Central memory CD4-positive, alpha-beta T cell (primary cell): ENCODE measurements around the gene CARD11.
A peak's percentile ranks its signal among the peaks of the same experiment; 100 is the strongest.

Source experiments
- DNase-seq: peaks from one replicate; pipeline ENCODE4 v3.0.0; 2022

CARD11 gene

DNA sequence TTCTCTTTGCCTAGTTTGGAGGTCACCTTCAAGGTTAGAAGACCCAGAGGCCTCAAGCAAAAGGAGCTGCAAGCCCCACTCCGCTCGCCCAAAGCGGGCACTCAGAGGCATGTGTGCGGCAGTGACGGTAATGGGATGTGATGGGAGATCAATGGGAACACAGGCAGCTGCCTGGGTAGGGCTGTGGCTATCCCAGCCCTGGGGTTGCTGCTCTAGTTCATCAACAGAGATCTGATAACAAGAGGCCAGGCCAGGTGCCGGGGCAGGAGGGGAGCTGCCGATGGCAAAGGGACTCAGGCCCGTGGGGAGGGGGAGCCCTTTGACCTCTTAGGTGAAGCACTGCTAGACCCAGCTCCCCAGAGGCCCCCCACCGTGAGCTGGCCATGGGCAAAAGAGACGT lies 147.5 kb downstream of the CARD11 start:
- DNase-seq, result no peak

DNA sequence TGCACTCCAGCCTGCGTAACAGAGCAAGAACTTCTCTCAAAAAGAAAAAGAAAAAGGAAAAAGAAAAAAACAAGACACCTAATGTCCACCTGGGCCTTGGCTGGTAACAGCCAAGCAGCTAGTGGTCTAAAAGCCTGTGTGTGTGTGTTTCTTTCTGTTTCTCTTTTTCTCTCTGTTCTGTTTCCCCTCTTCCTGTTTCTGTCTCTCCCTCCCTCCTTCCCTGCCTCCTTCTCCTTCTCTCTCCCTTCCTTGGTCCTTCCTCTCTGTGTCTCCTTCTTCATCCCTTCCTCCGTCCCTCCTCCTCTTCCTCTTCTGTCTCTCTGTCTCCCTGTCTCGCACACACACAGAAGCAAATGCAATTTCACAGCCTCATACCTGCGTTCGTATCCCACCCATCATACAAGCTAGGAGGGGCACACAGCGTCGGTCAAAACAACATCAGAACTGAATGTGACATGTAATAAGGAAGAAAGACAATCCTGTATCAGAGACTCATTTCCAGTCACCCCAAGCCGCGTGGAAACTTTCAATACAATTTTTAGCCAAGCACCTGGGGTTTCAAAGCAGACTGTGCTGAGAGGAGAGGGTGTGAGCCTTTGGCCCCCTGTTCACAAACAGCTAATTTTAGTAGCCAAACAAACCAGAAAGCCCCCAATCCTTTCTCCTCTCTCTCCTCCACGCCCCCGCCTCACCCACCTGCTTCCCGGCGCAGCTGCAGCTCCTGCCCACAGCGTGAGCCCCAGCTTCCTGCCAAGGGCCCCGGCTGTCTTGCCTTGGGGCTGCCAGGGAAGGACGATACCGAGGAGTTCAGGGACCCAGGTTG lies 149.3 kb downstream of the CARD11 start:
- DNase-seq, result peak; percentile 28

DNA sequence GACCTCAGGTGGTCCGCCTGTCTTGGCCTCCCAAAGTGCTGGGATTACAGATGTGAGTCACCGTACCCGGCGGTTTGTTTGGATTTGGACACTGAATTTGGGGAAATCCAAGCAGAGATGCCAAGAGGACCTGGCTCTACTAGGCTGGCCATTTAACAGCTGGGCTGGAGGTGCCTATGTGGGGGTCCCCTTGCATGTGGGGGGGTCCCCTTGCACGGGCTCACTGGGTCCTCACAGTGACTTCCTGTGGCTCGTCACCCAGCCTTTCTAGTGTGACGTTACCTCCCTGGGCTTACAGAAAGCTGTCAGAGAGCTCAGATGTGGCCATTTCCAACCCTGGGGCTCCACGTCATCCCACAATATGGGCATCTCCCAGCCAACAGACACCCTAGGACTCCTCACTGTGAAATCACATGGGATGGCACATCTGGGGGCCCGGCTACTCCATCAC lies 150.2 kb downstream of the CARD11 start:
- no peak for DNase-seq

DNA sequence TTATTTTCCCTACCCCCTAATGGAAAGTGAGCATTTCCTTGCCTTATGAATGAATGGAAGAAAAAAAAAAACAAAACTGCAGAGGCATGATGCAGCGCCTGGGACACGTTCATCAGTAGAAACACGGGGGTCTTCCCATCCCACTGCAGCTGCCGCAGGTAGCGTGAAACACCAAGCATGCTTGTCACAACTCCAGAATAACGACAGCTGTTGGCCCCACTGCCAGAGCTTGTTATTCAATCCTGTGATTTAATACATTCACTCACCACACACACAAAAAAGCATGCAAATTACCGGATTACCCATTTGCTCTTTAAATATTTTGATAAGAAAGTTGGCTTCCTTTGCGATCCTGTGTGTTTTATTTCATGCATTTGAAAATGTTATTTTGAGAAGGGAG lies 151.1 kb downstream of the CARD11 start:
- DNase-seq, result no peak

DNA sequence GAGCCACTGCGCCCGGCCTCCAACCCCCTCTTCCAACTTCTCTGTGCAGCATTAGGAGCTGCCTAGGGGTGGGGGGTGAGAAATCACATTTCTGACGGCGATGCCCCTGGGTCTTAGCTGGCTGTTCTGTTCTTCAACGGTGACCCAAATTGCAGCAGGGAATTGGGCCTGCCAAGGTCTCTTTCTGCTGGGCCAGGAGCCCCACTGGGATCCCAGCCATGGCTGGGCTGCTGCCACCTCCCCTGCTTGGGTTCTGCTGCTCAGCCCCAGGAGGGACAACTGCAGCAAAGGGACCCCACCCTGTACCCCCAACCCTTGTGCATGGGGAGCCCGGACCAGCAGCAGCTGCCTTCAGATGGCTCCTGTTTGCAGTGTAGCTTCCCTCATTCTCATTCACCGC lies 155.9 kb downstream of the CARD11 start:
- DNase-seq, result no peak

DNA sequence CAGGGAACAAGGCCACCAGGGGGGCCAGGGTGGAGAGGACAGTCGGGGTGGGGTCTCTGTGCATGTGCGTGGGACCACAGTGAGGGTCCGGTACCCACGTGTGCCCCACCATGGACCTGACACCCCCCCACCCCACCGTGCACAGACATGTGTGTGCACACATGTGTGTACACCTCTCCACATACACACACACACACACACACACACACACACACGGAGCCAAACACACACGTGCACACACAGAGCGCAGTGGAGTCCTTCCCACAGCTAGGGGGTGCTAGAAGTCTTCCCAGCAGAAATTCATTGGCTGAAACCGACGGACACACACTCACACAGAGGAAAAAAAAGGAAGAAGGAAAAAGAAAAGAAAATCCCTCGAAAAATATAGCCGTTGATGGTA lies 156.8 kb downstream of the CARD11 start:
- DNase-seq, result peak; percentile 40

DNA sequence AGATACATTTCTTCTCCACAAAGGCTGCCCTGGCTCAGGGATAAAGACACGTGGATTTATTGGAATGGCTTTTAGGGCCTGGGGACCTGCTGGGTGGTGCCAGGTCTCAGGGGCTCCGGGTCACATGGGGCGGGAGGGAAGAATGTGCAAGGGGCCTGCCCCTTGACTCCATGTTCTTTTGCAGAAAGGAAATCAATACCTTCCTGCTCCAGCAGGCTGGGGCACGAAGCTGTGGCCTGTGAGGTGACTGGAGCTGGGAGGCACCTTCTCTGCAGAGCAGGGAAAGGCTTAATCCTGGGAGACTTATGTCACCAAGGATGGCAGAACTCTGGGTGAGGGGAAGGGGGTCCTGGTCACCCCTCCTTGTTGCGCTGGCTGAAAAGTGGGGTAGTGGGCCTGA lies 157.3 kb downstream of the CARD11 start:
- DNase-seq, result no peak

DNA sequence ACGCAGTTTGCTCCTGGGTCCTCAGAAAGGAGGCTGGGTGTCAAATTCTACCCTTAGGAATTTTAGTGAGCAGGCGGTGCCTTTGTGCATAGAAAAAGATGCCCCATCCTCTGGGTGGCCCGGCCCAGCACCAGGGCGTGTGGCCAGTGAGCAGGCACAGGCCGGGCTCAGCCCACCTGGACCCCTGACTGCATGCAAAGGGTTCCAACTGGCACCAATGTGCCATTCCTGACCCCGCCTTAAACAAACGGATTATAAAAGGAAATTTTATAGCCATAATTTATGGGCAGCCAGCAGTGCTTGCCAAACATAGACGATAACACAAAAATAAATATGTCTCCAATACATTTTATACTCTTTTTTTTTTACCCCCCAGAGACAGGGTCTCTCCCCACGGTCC lies 159.5 kb downstream of the CARD11 start:
- DNase-seq, result no peak

DNA sequence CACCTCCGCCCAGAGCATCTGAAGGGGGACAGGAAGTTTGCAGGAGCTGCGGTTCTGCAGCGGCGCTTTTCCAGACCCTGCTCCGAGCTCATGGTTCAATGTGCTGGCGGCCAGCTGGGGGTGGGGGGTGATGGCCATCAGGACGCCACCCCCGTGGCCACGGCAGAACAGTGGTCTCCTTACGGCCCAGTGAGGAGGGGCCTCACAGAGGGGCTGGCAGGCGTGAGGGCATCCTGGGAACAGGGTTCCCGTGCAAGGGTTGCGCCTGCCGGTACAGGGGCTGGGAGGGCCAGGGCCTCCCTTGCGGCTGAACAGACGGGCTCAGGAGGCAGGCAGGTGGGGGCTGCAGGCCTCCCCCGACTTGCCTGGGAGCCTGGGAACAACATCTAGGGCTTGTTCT lies 160.6 kb downstream of the CARD11 start:
- no peak for DNase-seq

DNA sequence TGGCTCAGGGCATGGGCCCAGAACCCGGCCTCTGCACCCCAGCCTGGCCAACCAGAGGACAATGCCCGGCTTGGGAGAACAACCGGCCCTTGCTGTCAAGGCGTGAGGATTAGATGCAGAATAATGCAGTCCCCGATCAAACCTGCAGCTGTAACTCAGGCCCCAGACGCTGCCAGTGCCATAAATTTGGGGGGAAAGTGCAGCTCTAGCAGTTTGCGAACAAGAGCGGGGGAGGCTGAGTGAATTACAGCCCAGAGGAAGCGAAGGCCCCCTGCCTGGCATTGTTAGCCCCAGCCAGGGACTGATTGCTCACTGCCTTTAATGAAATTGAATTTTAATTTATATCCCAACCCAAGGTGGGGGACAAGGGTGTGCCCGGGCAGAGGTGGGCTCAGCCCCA lies 161.6 kb downstream of the CARD11 start:
- DNase-seq, result no peak

DNA sequence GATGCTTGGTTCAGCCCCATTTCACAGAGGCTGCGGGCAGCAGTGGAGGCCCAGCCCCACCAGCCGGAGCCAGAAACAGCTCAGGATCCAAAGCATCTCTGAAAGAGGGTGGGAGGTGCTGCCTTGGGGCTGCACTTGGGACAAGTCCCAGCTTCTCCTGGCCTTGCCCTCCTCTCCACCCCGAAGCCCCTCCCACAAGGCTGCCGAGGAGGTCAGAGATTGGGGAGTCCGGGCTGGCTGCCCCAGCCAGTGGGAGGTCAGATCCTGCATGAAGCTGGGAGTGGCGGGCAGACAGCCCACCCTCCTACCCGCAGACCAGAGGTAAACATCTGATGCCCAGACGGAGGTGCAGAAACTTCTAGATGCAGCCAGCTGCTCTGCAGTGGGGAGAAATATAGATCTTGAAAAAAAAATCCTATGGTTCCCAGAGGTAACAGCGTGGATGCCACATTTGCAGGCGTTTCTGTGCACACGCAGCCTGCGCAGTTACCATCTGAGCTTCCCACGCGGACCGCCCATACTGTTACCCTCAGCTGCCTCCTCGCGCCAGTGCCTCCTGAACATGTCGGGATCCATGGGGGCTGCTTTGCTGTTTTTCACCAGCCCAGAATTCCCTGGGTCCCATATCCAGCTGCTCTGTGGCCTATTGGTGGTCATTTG lies 162.7 kb downstream of the CARD11 start:
- no peak for DNase-seq

DNA sequence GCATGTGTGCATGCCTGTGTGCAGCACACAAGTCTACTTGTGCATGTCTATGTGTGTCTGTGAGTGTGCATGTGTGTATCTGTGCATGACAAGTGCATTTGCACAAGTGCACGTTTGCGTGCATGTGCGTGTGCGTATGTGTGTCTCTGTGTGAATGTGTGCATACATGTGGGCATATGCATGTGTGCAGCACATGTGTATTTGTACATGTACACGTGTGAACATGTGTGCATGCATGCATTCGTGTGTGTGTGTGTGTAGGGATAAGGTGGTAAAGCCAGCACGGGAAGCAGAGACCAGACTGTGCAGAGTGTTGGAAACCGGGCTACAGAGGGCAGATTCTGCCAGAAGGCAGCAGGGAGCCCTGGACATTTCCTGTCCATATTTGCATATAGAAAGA lies 163.6 kb downstream of the CARD11 start:
- no peak for DNase-seq

DNA sequence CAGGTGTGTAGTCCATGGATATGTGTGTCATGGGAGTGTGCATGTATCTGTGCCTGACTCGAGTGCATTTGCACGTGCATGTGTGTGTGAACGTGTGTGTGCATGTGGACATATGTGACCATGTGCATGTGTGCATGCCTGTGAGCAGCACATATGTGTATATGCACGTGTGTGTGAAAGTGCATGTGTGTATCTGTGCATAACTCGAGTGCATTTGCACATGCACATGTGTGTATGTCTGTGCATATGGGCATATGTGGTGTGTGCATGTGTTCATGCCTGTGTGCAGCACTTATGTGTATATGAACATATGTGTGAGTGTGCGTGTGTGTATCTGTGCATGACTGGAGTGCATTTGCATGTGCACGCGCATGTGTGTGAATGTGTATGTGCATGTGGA lies 164.3 kb downstream of the CARD11 start:
- no peak for DNase-seq

DNA sequence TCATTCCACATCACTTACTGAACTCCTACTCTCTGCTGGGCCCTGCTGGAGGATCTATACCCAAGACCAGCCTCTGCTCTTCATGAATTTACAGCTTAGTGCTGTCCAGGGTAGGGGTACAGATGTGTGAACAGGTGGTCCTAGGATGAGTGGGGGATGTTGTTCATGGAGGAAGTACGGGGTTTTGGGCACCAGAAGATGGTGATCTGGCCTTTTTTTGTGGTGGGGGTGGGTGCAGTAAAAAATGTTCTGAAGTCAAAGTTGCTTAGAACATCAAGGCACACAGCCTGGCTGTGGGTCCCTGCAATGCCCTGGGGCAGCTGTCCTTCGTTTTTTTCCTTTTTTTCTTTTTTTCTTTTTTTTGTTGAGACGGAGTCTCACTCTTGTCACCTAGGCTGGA lies 165.4 kb downstream of the CARD11 start:
- no peak for DNase-seq

DNA sequence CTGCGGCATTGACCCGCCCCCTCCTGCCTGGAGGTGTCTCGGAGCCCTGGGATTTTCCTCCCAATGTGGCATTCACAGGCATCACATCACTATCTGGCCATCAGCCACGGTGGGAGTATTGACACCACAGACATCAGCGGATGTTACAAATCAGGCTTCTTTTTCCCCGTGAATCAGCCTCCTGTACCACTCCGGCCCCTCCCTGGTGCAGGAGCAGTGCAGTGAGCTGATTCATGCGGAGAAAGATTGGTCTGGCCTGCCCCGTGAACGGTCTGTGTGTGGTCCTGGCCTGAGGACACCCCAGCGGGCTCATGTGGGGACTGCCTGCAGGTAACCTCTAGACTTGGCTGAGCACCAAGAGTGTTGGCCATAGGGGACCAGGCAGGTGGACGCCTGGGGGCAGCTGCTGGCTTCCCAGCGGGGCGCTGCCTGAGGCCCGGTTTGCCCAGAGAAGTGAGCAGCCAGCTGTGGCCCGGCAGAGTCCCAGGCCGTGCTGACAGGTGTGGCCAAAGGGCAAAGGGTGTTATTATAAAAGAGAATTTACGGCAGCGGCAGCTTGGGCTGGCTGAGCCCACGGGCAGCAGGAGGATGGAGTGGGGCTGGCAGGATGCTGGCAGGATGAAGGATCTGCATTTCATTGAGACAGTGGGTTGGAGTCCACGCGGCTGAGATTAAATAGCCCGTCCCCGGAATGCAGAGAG lies 167.5 kb downstream of the CARD11 start:
- no peak for DNase-seq

DNA sequence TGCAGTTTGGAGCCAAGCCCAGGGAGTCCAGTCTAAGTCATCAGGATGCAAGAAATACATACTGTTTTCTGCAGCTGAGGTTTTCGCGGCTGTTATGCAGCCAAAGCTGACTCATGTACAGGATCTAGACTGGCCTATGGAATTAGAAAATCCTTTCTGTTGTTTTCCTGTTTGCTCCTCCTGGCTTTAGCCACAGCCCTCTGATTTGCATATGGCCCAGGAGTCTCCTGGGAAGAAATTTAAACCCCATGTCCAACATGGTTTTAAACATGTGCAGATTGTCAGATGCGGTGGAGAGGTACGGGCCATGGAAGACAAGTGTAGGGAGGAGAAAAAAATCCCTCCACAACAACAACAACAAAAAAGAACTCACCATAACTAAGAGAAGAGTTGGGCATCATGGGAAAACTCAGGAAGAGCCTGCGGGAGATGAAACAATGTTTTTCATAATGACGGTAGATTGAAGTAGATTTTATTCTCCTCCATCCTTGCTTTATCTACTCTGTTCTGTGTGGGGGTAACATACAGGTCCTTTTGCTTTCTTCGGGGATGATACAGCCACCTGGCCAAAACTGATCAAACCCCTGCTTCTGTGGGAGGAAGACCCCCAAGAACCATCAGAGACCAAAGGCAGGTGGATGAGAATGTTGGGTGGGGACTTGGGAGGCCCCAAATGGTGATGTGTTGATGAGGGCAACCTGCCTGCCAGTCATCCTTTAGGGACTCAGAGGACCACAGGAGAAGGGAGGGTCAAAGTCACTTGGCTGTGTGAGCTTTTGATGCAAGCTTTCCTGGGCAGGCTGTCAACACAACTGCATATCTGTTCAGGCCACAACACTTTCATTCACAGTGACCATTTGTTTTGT lies 169.7 kb downstream of the CARD11 start:
- no peak for DNase-seq

DNA sequence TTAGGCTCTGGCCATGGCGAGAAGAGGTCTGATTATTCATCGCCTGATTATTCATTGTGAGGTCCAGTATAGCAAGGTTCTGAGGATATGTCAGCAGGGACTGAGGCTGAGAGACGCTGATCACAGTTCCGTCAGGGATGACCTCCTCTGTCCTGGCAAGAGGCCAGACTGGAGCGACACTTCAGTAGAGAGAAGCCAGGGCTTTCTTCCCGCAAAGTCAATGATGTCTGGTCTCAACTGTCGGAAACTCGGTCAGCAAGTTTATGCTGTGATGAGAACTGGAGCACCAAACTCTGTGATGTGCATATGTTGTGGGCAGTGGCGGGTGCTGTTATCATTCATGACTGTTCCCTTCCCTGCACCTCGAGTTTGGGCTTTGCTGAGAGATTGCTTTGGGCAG lies 170.5 kb downstream of the CARD11 start:
- no peak for DNase-seq

DNA sequence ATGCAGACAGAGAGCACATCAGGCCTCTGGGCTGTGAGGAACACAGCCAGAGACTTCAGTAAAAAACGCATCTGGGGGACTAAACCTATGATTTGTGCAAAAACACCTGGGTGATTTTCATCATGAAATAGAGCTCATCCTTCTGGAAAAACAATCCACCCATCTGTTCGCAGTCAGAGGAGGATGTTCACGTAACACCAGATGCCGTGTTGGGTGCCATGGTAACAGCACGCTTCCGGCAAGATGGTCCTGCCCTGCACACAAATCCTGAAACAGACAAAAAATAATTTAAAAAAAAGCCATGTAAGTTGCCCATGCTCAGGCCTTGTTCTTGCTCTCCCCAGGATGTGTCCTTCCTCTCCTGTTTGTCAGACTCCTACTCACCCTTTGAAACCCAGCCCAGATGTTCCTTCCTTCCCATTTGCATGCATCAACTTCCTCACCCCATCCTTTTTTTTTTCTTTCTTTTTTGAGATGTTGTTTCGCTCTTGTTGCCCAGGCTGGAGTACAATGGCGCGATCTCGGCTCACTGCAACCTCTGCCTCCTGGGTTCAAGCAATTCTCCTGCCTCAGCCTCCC lies 171.3 kb downstream of the CARD11 start:
- DNase-seq, result no peak

DNA sequence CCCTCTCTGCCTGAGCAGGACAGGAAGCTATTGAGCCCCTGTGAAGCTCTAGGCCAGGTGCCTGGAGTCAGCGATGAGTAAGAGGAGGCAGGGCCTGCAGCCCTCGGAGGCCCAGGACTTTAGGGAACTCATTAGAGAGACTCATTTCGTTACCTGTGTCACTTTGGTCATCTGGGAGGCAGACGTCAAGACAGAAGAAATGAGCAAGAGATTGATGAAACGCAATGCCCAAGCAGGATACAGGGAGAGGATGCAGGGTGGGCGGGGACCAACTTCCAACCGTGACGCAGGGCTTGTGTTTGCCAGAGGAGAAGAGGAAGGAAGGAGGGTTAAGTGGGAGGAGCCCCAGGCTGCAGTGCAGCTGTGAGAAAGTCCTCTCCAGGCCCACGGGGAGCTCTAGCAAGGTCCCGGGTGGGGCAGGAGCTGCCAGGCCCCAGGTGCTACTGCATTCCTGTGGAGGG lies 173.2 kb downstream of the CARD11 start:
- DNase-seq, result peak; percentile 56

DNA sequence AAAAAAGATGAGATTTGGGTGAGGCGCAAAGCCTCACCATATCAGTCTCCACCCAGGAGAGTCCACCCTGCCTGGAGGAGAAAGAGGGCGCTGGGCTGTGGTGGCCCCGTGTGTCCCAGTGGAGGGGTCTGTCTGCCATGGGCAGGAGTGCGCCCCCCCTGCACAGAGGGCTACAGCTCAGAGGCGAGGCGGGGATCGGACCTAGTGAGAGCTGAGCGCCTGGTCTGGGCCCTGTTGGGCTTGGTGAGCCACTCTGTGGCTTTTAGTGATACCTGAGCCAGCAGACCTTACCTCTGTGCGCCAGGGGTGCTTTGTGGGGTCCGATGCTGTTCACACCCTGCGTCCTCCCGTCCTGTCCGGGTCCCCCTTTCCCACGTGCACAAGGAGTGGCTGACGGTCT lies 173.7 kb downstream of the CARD11 start:
- DNase-seq, result no peak

DNA sequence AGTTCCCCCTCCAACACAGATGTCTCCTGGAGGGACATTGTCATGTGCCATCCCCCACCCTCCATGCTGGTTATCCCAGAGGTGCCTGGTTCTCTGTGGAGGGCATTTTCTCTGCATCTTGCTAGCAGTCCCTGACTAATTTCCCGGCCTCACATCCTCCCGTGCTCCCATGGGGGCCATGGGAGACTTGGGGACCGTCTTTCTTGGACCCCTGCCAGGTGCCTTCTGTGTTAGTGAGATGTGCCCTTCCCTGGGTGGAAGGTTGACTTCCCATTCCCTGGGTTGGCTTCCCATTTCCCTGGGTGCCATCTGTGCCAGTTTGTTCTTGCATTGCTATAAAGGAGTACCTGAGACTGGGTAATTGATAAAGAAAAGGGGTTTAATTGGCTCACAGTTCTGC lies 177.1 kb downstream of the CARD11 start:
- no peak for DNase-seq

DNA sequence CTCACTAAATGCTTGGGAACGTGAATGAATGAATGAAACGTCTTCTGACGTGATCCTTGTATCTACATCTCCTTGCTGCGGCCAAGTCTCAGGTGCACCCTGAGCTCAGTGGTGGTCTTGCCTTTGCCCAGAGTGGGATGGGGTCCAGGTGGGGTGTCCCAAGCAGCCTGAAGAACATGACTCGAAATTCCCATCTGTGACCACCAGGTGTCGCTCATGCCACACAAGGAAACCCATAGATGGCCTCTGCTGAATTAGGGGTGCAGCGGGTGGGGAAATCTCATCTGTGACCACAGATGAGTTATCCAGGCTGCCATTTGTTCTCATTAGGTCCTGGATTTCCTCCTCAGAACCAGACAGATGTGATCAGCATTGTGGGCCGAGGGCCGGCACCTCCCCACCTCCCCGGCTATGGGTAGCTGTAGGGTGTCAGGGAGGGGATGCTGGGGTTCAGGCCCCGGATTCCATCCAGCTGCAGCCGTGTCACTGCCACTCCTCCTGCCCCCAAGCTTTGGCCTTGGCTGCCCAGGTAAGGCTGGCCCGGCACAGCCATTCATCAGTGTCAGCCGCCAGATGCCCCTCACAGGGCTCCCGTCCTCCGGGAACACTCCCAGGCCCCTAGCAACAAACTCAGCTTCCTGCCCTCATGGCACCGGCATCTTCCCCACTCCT lies 178.5 kb downstream of the CARD11 start:
- DNase-seq, result peak; percentile 60
